LoVo (cell line): Measurements from ENCODE around the gene IFNGR2.
"Not testable (repeated sequence)": the region's sequence is repeated elsewhere in the genome, so short reads cannot be mapped to it uniquely, and the experiment has no call there.

Experiments
- DNase-seq: peaks from one replicate; pipeline ENCODE4 v3.0.0-alpha.2; 2016; ENCODE audit warnings: low spot score

IFNGR2 gene

DNA sequence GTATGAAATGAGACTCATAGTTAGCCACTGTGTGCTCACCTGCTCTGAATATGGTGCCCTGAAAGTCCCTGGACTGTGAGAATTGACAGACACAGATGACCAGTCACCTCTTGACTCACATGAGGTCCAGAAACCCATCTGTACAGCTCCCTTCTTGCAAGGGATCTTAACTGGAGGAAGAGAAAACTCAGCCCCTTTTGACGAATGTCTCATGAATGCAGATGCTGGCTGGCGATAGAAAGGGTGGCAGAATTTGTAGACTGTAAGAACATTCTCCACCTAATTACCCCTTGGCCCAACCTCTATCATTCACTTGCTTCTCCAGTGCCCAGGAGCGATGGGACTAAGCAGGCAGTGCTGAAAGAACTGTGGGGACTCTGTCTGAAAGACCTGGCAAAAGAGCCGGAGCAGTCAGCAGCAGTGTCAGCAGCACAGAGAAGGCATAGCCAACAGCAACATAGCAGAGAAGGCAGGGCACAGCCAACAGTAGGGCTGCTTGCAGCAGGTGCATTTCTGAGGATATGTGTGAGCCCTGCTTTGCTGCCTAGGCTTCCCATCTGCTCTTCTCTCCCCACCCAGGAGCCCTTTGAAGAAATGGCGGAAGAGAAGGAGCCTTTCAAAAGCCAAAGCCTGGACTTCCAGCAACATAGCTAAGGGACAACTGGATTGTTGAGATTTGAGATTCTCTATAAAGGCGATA lies 25.8 kb upstream of the IFNGR2 start:
- DNase-seq = no peak

DNA sequence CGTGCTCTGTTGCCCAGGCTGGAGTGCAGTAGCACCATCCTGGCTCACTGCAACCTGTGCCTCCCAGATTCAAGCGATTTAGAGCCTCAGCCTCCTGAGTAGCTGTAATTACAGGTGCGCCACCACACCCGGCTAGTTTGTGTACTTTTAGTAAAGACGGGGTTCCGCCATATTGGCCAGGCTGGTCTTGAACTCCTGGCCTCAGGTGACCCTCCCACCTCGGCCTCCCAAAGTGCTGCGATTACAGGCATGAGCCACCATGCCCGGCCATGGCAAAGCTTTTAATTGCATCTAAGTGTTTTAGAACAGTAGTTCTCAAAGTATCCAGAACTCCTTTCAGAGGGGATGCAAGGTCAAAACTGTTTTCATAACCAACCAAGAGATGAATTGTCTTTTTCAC lies 25.1 kb upstream of the IFNGR2 start:
- no peak for DNase-seq

DNA sequence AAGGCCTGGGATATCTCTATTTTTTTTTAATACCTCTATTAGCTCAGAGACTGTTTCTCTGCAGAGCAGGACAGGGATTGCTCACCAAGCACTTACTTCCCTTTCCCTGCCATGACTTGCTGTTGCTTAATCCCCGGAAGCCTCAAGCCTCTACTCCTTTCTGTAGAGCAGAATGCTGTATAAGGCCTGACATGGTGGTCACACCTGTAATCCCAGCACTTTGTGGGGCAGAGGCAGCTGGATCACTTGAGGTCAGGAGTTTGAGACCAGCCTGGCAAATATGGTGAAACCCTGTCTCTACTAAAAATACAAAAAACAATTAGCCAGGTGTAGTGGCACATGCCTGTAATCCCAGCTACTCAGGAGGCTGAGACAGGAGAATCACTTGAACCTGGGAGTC lies 23.3 kb upstream of the IFNGR2 start:
- peak; percentile 70 for DNase-seq

DNA sequence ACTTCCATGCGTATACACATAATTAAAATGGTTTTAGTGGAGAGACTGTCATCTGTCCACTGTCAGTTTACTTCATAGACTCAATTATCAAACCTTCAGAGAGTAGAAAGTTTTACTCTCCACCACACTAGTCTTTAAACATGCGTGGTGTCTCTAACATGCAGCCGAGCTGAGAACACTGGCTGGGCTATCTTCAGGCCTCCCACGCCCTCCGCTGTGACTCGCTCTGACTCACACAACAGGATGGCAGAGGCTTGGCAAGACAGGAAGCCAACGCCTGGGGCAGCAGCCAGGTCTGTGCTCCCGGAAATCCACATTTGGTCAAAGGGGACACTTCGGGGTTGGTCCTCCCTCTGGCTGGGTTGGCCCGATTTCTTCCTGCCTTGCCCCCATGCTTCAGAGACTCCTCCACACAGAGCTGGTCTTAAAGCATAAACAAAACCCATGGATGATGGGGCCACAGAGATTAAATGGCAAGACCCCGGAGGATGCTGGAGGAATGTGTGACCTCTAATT lies 22.7 kb upstream of the IFNGR2 start:
- DNase-seq = peak; percentile 98

- not testable (repeated sequence) for DNase-seq
Observed at GRCh38 chr21:33381381-33381780, 21.8 kb upstream of the IFNGR2 start.

GRCh38 chr21:33383056-33383888 lies 19.9 kb upstream of the IFNGR2 start:
- DNase-seq = peak; percentile 82

DNA sequence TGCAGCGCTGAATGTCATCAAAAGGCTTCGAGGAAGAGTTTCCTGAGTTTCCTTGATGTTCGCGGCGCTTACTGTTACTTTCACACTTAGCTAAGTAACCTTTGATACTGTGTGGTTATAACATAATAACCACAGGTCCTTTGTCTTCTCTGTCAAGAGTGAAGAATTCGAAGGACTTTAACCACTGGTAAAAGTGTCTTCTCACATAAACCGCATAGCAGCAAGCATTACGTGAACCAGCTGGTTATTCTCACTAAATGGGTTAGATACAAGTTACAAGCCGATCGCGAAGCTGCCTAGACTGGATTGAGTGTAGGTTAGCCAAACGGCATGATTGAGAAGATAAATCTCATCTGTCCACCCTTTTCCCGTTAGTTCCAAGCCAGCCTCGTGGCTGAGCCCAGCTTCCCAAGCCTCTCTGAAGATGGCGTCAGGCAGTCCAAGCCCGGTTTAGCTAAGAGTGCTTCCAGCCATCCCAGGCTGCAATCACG lies 18.3 kb upstream of the IFNGR2 start:
- DNase-seq = no peak

GRCh38 chr21:33386222-33386784 lies 16.9 kb upstream of the IFNGR2 start:
- DNase-seq = no peak

DNA sequence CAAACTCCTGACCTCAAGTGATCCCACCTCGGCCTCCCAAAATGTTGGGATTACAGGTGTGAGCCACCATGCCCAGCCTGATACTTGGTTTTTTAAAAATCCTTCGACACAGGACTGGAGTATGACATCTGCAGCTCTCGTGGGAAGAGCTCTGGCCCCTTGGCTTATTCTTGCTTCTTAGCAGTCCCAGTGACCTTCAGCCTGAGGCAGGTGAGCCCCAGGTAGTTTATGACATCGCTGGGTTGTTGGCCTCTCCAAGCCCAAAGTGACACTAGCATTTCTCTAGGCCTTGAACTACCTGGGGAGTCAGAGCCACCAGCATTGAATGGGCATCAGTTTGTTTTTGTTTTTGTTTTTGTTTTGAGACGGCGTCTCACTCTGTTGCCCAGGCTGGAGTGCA lies 15.9 kb upstream of the IFNGR2 start:
- no peak for DNase-seq

GRCh38 chr21:33388188-33388587 lies 15.0 kb upstream of the IFNGR2 start:
- DNase-seq = no peak

- DNase-seq = no peak
Observed at GRCh38 chr21:33390479-33390878, 12.7 kb upstream of the IFNGR2 start.

DNA sequence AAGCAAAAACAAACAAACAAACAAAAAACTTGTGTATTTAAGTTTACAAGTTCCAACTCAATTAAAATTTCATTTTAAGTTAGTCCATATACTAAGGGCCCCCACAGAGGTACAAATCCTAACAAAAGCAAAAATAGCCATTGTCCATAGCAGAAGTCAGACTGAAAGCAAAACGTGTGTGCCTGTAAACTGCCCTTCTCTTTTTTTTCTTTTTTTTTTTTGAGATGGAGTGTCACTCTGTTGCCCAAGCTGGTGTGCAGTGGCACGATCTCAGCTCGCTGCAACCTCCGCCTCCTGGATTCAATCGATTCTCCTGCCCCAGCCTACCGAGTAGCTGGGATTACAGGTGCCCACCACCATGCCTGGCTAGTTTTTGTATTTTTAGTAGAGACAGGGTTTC lies 11.6 kb upstream of the IFNGR2 start:
- no peak for DNase-seq

- DNase-seq = no peak
Observed at GRCh38 chr21:33392284-33392985, 10.8 kb upstream of the IFNGR2 start.

DNA sequence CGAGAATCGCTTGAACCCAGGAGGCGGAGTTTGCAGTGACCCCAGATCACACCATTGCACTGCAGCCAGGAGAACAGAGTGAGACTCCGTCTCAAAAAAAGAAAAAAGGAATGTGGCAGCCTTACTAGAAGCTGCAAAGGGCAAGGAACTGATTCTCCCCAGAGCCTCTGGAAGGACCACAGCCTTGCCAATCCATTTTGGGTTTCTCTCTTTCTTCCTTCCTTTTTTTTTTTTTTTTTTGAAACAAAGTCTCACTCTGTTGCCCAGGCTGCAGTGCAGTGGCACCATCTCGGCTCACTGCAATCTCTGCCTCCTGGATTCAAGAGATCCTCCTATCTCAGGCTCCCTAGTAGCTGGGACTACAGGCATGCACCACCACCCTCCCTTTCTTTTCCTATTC lies 9.9 kb upstream of the IFNGR2 start:
- DNase-seq = no peak

GRCh38 chr21:33394260-33394659 lies 9.0 kb upstream of the IFNGR2 start:
- DNase-seq = no peak

DNA sequence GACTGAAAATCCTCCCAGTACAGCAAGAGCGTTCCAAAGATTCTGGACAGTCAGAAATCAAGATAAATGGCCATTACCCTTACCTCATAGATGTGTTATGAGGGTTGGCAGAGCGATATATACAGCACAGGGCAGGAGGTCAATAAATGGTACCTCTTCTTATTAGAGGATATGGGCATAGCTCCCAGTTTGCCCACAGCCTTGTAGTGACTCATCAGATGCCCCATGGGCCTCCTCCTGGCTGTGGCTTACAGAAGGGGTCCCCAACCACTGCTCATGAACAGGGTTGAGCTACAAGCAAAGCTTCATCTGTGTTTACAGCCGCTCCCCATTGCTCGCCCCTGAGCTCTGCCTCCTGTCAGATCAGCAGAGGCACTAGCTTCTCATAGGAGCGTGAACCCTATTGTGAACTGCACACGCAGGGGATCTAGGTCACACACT lies 7.3 kb upstream of the IFNGR2 start:
- DNase-seq = no peak

DNA sequence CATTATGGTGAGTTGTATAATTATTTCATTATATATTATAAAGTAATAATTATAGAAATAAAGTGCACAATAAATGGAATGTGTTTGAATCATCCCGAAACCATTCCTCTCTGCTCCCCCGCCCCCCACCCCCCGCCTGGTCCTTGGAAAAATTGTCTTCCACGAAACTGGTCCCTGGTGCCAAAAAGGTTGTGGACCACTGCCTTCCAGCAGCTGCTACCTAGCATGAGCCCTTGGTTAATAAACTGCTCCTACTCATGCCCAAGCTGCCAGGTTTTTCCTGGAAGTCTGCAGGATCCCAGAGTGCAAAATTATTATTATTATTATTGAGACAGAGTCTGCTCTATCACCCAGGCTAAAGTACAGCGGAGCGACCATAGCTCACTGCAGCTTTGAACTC lies 6.8 kb upstream of the IFNGR2 start:
- no peak for DNase-seq

DNA sequence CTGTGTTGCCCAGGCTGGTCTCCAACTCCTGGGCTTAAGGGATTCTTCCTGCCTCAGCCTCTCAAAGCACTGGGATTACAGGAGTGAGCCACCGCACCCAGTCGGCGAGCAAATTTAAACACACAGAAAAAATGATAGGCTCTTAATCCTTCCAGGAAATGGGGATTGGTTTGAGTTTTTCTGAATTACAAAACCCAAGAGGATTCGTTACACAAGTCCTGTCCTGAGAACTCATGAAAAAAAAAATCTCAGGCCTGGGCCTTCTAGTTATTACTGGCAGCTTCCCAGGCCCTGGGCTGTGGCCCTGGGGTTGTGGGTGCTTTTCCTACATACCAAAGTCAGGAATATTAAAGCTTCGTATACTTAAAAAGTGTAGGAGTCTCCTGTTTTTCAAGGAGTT lies 6.3 kb upstream of the IFNGR2 start:
- no peak for DNase-seq

DNA sequence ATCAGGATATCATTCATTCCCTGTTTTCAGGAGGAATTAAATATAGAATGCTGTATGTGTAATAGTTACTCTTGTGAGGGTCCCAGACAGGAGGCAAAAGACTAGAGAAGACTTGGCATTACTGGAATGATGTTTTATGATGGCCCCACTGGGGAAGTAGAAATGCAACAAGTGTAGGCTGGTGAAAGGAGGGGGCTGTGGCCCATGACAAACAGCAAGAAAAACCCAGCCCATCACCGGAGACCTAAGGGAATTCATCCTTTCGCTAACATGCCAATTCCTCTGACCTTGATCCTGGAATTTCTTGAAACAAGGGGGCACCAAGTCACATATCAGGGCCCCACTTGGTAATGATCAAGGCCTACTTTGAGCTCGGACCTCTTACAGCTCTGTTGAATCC lies 5.5 kb upstream of the IFNGR2 start:
- no peak for DNase-seq

DNA sequence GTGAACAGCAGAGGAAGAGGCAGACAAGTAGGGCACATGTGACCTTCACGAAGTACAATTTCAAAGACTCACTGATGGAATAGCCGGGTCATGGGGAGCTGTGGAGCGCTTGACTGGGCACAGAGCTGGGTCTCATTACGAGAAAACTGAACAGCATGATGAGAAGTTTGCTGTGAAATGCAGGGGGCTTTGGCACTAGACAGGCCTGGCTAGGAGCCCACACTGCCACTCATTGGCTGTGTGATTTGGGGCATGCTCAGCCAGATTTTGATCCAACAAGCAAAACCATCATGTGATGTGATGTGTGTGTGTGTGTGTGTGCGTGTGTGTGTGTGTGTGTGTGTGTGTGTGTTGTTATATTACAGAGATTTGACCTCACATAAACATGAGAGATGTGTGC lies 4.9 kb upstream of the IFNGR2 start:
- DNase-seq = no peak

- DNase-seq = no peak
Observed at GRCh38 chr21:33401630-33401992, 1.6 kb upstream of the IFNGR2 start.
